Sigmoid colon (tissue), 7 donors: ENCODE data around the gene IL18. TPM values are rescaled to one million over a fixed set of nuclear protein-coding genes. Genes with fewer than 3 reads are reported as not detected.

Experiments used
- DNase-seq: peaks from one replicate; pipeline ENCODE4 v3.0.0-alpha.2; 2019
- H3K27ac ChIP-seq, 4 donors: fragments of 200-600 bp; sonication (generic); one replicate each; pipeline ENCODE4 v1.5.1; 2016 to 2019; ENCODE audit warnings: mild to moderate bottlenecking in 1 of 4
- H3K27me3 ChIP-seq, 3 donors: fragments of 200-600 bp; sonication (generic); one replicate each; pipeline ENCODE4 v1.5.1; 2019; ENCODE audit warnings: mild to moderate bottlenecking in 1 of 3
- H3K36me3 ChIP-seq, 4 donors: fragments of 200-600 bp; sonication (generic); one replicate each; pipeline ENCODE4 v1.5.1; 2016 to 2019
- H3K4me1 ChIP-seq, 4 donors: fragments of 200-600 bp; sonication (generic); one replicate each; pipeline ENCODE4 v1.5.1; 2017 to 2019
- H3K4me3 ChIP-seq, 4 donors: fragments of 200-600 bp; sonication (generic); one replicate each; pipeline ENCODE4 v1.5.1; 2017 to 2019; ENCODE audit warnings: mild to moderate bottlenecking in 2 of 4, moderate library complexity in 1 of 4
- H3K9me3 ChIP-seq, 4 donors: fragments of 200-600 bp in 3 of 4; sonication (generic) in 3 of 4; one replicate each; pipeline versions ENCODE4 v1.5.1 to v1.6.1; 2013 to 2019
- EP300 ChIP-seq, 4 donors: sonication (generic); formaldehyde crosslinking; IDR thresholded peaks; one replicate each; pipeline ENCODE4 v1.6.1; 2017; ENCODE audit warnings: antibody characterized with exemption in 4 of 4
- POLR2A ChIP-seq, 2 donors: fragments of 450-650 bp; IDR thresholded peaks; one replicate each; pipeline ENCODE4 v1.6.1; 2016; ENCODE audit warnings: antibody characterized with exemption in 2 of 2, mild to moderate bottlenecking in 2 of 2, moderate library complexity in 2 of 2
- POLR2AphosphoS5 ChIP-seq, 4 donors: sonication (generic); formaldehyde crosslinking; IDR thresholded peaks; one replicate each; pipeline ENCODE4 v1.6.1; 2017; ENCODE audit warnings: antibody characterized with exemption in 4 of 4
- WGBS, 2 donors: extraction: QIAGEN DNeasy Blood & Tissue Kit; methylation state at CpG; one replicate each; pipeline ENCODE4 v1.1.7; 2013; 5-methylcytosine and 5-hydroxymethylcytosine counted together
- intact Hi-C: fragments of 100-400 bp; cut with DNase I; formaldehyde crosslinking; loops from one replicate; pipeline ENCODE4 v1.15.1; 2023
- polyA plus RNA-seq, 3 donors: library from polyadenylated mRNA; stranded (reverse); fragments of 200-250 nt; gene quantifications; one replicate each; pipeline ENCODE4 v1.2.3, GENCODE V29; 2013
- total RNA-seq, 4 donors: library from RNA; depleted of rRNA; stranded (reverse); fragments of >200 nt; gene quantifications; one replicate each; pipeline ENCODE4 v1.1.0, GENCODE V29; 2016
- TF ChIP-seq, protein P1 (sequence below), 4 experiments: fragments of 450-650 bp in 3 of 4; fragments of 200-600 bp in 1 of 4; IDR thresholded peaks; one replicate each; pipeline ENCODE4 v1.5.1; 2016 to 2019; ENCODE audit warnings: antibody characterized with exemption in 4 of 4, mild to moderate bottlenecking in 3 of 4, moderate library complexity in 2 of 4
- donor health status: healthy with polysubstance abuse.
- donor health status: Bipolar disorder and iron deficiency.
- donor health status: healthy.

Gene IL18
- total and polyA plus RNA-seq, 7 donors: 5.8 to 211 (median 18.6) TPM

DNA sequence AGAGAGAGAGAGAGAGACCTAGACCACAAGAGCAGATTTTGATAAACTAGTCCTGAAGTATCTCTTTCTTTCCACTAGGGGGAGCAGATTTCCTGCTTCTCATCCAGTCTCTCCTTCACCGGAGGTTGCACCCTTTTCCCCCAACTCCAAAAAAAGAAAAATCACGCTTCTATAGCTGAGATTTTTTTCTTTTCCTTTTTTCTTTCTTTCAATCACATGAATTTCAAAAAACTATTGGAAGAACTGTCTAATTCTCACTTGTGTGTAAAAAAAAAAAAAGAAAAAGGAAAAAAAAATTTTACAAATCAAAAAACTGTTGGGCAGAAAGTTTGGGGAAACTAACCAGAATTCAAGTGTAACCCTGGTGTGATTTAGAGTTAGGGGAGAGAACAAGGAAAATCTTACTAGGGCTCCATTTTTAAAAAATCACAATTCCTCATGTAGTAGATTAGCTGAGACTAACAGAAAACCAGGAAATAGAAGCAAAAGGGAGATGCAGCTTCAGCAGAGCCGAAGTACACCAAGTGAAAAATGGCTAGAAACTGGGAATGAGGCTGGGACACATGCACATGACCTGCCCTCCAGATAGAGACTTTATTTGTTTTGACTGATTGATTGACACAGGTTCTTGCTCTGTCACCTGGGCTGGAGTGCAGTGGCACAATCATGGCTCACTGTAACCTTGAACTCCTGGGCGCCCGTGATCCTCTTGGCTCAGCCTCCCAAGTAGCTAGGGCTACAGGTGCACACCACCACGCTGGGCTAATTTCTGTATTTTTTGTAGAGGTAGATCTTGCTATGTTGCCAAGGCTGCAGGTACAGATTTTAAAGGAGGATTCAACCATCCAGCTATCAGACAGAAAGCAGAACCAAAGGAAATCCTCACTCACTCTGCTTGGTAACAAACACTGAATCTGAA lies 50.1 kb downstream of the IL18 start:
- no peak for TF ChIP-seq POLR2AphosphoS5 (IDR thresholded peaks at IDR 0.05)
- TF ChIP-seq, protein P1, sequence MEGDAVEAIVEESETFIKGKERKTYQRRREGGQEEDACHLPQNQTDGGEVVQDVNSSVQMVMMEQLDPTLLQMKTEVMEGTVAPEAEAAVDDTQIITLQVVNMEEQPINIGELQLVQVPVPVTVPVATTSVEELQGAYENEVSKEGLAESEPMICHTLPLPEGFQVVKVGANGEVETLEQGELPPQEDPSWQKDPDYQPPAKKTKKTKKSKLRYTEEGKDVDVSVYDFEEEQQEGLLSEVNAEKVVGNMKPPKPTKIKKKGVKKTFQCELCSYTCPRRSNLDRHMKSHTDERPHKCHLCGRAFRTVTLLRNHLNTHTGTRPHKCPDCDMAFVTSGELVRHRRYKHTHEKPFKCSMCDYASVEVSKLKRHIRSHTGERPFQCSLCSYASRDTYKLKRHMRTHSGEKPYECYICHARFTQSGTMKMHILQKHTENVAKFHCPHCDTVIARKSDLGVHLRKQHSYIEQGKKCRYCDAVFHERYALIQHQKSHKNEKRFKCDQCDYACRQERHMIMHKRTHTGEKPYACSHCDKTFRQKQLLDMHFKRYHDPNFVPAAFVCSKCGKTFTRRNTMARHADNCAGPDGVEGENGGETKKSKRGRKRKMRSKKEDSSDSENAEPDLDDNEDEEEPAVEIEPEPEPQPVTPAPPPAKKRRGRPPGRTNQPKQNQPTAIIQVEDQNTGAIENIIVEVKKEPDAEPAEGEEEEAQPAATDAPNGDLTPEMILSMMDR (IDR thresholded peaks at IDR 0.05): peak; percentile 32 to 67 (median 48)
- Histone ChIP-seq H3K4me1 (no peaks in the 10 kb centered on the region), H3K36me3 (no peaks in the 10 kb centered on the region), H3K4me3 (no peak overlapping the region), H3K9me3 (no peaks in the 10 kb centered on the region), H3K27me3 (no peaks in the 10 kb centered on the region), H3K27ac (no peak overlapping the region)
- DNase-seq: no peak
- intact Hi-C loops: loop anchor here (1.0 to 2.0 kb wide), 2 partner anchors 61 to 167 kb away; partner anchors contain the start of gene BCO2
- WGBS, 2 donors: 44 to 61% methylated on average over 6 of the region's 6 CpGs

DNA sequence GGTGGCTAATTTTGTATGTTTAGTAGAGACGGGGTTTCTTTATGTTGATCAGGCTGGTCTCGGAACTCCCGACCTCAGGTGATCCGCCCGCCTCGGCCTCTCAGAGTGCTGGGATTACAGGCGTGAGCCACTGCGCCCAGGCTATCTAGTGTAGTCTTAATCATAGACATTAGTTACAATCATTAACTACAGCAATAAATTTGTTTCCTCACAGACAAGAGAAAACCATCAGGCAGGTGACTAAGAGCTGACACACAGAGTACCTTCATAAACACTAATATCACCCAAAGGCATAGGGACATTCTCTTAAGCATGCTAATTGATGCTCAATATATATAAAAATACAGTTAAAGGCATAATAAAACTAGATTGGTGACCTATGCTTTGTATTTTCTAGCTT lies 57.8 kb downstream of the IL18 start:
- TF ChIP-seq EP300 (IDR thresholded peaks at IDR 0.05): no peak
- no peak for TF ChIP-seq POLR2A (IDR thresholded peaks at IDR 0.05)
- TF ChIP-seq, protein P1 (IDR thresholded peaks at IDR 0.05): no peak
- no peak for TF ChIP-seq POLR2AphosphoS5 (IDR thresholded peaks at IDR 0.05)
- Histone ChIP-seq H3K36me3 (peaks cover 0 to 4% (median 0%) of the 10 kb centered on the region in 4 donors), H3K4me3 (no peak overlapping the region), H3K9me3 (no peaks in the 10 kb centered on the region), H3K4me1 (no peaks in the 10 kb centered on the region), H3K27me3 (no peaks in the 10 kb centered on the region), H3K27ac (no peak overlapping the region)
- DNase-seq: no peak
- intact Hi-C loops: no loop called here
- 96 to 98% methylated on average over 8 of the region's 8 CpGs for whole genome bisulfite sequencing, 2 donors

DNA sequence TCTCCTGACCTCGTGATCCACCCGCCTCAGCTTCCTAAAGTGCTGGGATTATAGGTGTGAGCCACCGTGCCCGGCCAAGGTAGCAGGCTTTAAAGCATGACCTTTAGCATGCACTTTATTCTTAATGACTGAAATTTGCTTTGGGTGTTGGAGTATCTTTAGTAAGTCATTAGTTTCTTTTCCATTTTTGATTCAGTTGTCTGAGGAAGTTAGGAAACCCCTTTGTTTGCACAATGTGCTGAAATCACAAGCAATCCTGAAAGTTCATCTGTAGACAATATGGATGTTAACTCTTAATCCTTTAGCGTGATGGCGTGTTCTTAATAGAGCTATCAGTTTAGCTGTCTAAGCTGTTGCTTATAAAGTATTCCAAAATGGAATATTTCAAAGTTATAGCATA lies 60.4 kb downstream of the IL18 start:
- peaks cover 0 to 4% (median 0%) of the 10 kb centered on the region in 4 donors for H3K36me3 ChIP-seq
- DNase-seq: no peak
- H3K27me3 ChIP-seq: no peaks in the 10 kb centered on the region
- no peak overlapping the region for H3K4me3 ChIP-seq
- intact Hi-C loops: no loop called here
- TF ChIP-seq POLR2AphosphoS5 (IDR thresholded peaks at IDR 0.05) (no peak), POLR2A (IDR thresholded peaks at IDR 0.05) (no peak), EP300 (IDR thresholded peaks at IDR 0.05) (no peak)
- 83 to 90% methylated on average over 6 of the region's 6 CpGs for WGBS, 2 donors
- no peaks in the 10 kb centered on the region for H3K9me3 ChIP-seq
- no peaks in the 10 kb centered on the region for H3K4me1 ChIP-seq
- no peak overlapping the region for H3K27ac ChIP-seq

DNA sequence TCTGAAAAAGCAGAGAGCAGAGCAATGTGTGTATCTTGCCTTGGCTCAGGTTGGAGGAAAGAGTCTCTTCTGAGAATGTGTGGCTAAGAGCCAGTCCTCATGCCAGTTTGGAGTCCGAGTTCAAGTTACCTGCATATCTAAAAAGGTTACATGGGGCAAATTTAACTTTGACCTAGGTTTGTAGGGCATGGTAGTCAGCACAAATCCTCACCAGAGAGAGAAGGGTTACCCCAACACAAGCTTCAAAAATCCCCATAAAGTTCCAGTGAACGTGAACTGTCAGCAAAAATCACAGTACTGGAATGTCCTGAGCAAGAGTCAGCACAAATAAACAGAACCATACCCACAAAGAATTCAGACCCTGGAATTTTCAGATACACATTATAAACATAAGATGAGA lies 63.4 kb downstream of the IL18 start:
- intact Hi-C loops: no loop called here
- Histone ChIP-seq H3K4me1 (no peaks in the 10 kb centered on the region), H3K36me3 (peaks cover 0 to 28% (median 3%) of the 10 kb centered on the region in 4 donors), H3K4me3 (no peak overlapping the region), H3K27ac (no peak overlapping the region), H3K9me3 (no peaks in the 10 kb centered on the region), H3K27me3 (no peaks in the 10 kb centered on the region)
- no peak for DNase-seq
- WGBS, 2 donors: 71 to 77% methylated on average over 2 of the region's 2 CpGs
- no peak for TF ChIP-seq EP300 (IDR thresholded peaks at IDR 0.05)
- no peak for TF ChIP-seq POLR2AphosphoS5 (IDR thresholded peaks at IDR 0.05)
- TF ChIP-seq, protein P1 (IDR thresholded peaks at IDR 0.05): no peak
- no peak for TF ChIP-seq POLR2A (IDR thresholded peaks at IDR 0.05)

DNA sequence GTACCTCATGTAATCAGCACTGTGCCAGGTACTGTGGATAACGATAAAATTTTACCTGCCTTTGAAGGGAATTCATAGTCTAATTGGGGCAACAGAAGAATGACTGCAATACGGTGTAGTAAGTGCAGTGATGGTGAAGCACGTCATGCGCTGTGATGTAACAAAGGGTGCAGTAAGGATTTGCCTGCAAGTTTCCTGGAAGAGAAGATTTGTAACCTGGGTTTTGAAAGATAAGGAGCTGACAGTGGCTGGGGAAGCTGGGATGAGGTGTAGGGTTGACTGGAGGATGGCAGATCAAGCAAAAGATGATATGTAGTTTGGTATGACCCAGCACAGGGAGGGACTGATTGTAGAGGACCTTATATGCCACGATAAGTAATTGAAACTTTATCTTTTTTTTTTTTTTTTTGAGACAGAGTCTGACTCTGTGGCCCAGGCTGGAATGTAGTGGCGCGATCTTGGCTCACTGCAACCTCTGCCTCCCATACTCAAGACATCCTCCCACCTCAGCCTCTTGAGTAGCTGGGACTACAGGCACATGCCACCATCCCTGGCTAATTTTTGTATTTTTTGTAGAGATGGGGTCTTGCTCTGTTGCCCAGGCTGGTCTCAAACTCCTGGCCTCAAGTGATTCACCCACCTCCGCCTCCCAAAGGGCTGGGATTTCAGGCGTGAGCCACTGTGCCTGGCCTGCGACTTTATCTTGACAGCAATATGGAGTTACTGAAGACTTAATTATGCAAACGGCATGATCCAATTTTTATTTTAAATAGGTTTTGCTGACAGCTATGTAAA lies 66.0 kb downstream of the IL18 start:
- 93 to 96% methylated on average over 11 of the region's 11 CpGs for WGBS, 2 donors
- Histone ChIP-seq H3K4me3 (no peak overlapping the region), H3K9me3 (no peaks in the 10 kb centered on the region), H3K27ac (no peak overlapping the region), H3K4me1 (no peaks in the 10 kb centered on the region), H3K36me3 (peaks cover 0 to 53% (median 13%) of the 10 kb centered on the region in 4 donors), H3K27me3 (no peaks in the 10 kb centered on the region)
- intact Hi-C loops: no loop called here
- DNase-seq: no peak
- TF ChIP-seq, protein P1 (IDR thresholded peaks at IDR 0.05): no peak
- no peak for TF ChIP-seq POLR2A (IDR thresholded peaks at IDR 0.05)
- TF ChIP-seq POLR2AphosphoS5 (IDR thresholded peaks at IDR 0.05): no peak
- no peak for TF ChIP-seq EP300 (IDR thresholded peaks at IDR 0.05)
